HG03565 (cell line): ENCODE measurements around the gene NMNAT2.
A peak's percentile ranks its signal among the peaks of the same experiment; 100 is the strongest.
"Not testable (repeated sequence)": the region's sequence is repeated elsewhere in the genome, so short reads cannot be mapped to it uniquely, and the experiment has no call there.

Experiments
- ATAC-seq: cut with Tn5 transposase; IDR thresholded peaks from one replicate; pipeline ENCODE4 v1.9.1; 2021; ENCODE audit warnings: mild to moderate bottlenecking, moderate library complexity; ENCODE audit not compliant: unreplicated experiment

NMNAT2 gene

GRCh38 chr1:183289051-183289496, 129.1 kb downstream of the NMNAT2 start:
- ATAC-seq, result no peak

- ATAC-seq, result no peak
These were observed 129.6 kb downstream of the NMNAT2 start for GRCh38 chr1:183288583-183288982.

- no peak for ATAC-seq
These were observed 130.9 kb downstream of the NMNAT2 start for GRCh38 chr1:183287191-183287675.

GRCh38 chr1:183285746-183286145, 132.4 kb downstream of the NMNAT2 start:
- ATAC-seq, result no peak

GRCh38 chr1:183285256-183285655, 132.9 kb downstream of the NMNAT2 start:
- ATAC-seq, result no peak

- ATAC-seq, result no peak
These were observed 134.1 kb downstream of the NMNAT2 start for GRCh38 chr1:183284086-183284485.

GRCh38 chr1:183283286-183283685, 134.9 kb downstream of the NMNAT2 start:
- no peak for ATAC-seq

GRCh38 chr1:183282101-183282855, 135.9 kb downstream of the NMNAT2 start:
- no peak for ATAC-seq

- peak; percentile 75 for ATAC-seq
These were observed 136.6 kb downstream of the NMNAT2 start for GRCh38 chr1:183281553-183282091.

- ATAC-seq, result no peak
These were observed 137.1 kb downstream of the NMNAT2 start for GRCh38 chr1:183281039-183281438.

- no peak for ATAC-seq
These were observed 138.3 kb downstream of the NMNAT2 start for GRCh38 chr1:183279835-183280234.

- ATAC-seq, result no peak
These were observed 139.2 kb downstream of the NMNAT2 start for GRCh38 chr1:183278739-183279591.

- no peak for ATAC-seq
These were observed 140.1 kb downstream of the NMNAT2 start for GRCh38 chr1:183277821-183278738.

GRCh38 chr1:183276386-183277080, 141.6 kb downstream of the NMNAT2 start:
- ATAC-seq, result no peak

GRCh38 chr1:183275322-183275721, 142.9 kb downstream of the NMNAT2 start:
- ATAC-seq, result no peak

- ATAC-seq, result no peak
These were observed 143.3 kb downstream of the NMNAT2 start for GRCh38 chr1:183274836-183275235.

- ATAC-seq, result not testable (repeated sequence)
These were observed 144.2 kb downstream of the NMNAT2 start for GRCh38 chr1:183273984-183274383.

GRCh38 chr1:183273300-183273699, 144.9 kb downstream of the NMNAT2 start:
- no peak for ATAC-seq

- no peak for ATAC-seq
These were observed 145.8 kb downstream of the NMNAT2 start for GRCh38 chr1:183272390-183272848.
